Measurements from ENCODE around the gene CDC23. TPM values are rescaled to one million over a fixed set of nuclear protein-coding genes. Genes with fewer than 3 reads are reported as not detected.
"Not testable (repeated sequence)": the region's sequence is repeated elsewhere in the genome, so short reads cannot be mapped to it uniquely, and the experiment has no call there.

CDC23 gene, protein sequence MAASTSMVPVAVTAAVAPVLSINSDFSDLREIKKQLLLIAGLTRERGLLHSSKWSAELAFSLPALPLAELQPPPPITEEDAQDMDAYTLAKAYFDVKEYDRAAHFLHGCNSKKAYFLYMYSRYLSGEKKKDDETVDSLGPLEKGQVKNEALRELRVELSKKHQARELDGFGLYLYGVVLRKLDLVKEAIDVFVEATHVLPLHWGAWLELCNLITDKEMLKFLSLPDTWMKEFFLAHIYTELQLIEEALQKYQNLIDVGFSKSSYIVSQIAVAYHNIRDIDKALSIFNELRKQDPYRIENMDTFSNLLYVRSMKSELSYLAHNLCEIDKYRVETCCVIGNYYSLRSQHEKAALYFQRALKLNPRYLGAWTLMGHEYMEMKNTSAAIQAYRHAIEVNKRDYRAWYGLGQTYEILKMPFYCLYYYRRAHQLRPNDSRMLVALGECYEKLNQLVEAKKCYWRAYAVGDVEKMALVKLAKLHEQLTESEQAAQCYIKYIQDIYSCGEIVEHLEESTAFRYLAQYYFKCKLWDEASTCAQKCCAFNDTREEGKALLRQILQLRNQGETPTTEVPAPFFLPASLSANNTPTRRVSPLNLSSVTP
- total RNA-seq = 19.3 TPM
- long read RNA-seq, transcript CDC23-202 (16 exons, 3,155 nt) = major isoform, 32 of 35 reads
- long read RNA-seq, partial matches to known transcripts = 2 of 35 reads
- long read RNA-seq, other reads (novel, unspliced or antisense) = 1 of 35 reads

DNA sequence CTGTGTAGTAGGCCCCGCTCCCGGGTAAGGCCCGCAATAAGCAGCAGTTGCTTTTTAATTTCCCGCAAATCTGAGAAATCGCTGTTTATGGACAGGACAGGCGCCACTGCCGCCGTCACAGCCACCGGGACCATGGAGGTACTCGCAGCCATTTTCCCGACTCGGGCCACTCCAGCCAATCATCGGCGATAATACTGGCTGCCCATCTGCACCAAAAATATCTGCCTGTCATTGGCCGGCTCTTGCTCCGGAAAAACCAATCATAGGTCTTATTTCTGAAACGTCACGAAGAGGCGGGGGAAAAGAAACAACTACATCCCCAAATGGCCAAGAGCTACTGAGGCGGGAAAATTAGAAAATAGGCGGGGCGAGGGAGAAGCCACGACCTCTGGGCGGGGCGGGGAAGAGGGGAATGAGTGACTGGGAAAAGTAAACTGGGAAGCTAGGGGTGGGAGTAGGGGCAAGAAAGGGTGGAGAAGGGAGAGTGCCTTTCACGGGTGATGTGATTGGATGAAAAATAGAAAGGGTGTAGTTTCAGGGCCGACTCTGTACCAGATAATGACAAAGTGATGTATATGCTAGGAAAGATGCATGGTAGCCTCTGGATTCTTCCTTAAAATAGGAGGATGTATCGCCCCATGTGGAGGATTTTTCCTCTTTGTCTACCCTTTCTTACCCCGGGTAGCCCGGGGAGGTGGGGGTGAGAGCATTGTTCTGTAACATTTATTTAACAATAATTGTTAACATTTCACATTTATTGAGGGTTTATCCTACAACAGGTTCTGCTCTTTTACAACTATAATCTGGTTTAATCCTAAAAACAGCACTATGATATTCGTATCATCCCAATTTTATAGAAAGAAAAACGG, at the start of gene CDC23:
TSS of gene CDC23 (minus strand) at position 163 of the 869 bp plus-strand sequence. CDS start at position 152, 11 bp downstream.
- peaks cover 4% of the 10 kb centered on the region for H3K36me3 ChIP-seq
- intact Hi-C loops (cut with DNase I) = no loop called here
- DNase-seq (peak; percentile 91), ATAC-seq (peak; percentile 99)
- H3K4me3 ChIP-seq = peak within 1 kb of the TSS; percentile 90
- no peaks in the 10 kb centered on the region for H3K27me3 ChIP-seq
- TF ChIP-seq CTCF (IDR thresholded peaks at IDR 0.05) = no peak
- no peaks in the 10 kb centered on the region for H3K9me3 ChIP-seq
- H3K4me1 ChIP-seq = peaks cover 16% of the 10 kb centered on the region
- peak within 1 kb of the TSS; percentile 84 for H3K27ac ChIP-seq

GRCh38 chr5:138258704-138259292, 45.7 kb upstream of the CDC23 start:
- H3K9me3 ChIP-seq = no peaks in the 10 kb centered on the region
- no peaks in the 10 kb centered on the region for H3K4me1 ChIP-seq
- TF ChIP-seq CTCF (IDR thresholded peaks at IDR 0.05) = no peak
- H3K27me3 ChIP-seq = no peaks in the 10 kb centered on the region
- H3K27ac ChIP-seq = no peak overlapping the region
- ATAC-seq = no peak
- no peak overlapping the region for H3K4me3 ChIP-seq
- no peak for DNase-seq
- intact Hi-C loops (cut with DNase I) = no loop called here
- no peaks in the 10 kb centered on the region for H3K36me3 ChIP-seq

DNA sequence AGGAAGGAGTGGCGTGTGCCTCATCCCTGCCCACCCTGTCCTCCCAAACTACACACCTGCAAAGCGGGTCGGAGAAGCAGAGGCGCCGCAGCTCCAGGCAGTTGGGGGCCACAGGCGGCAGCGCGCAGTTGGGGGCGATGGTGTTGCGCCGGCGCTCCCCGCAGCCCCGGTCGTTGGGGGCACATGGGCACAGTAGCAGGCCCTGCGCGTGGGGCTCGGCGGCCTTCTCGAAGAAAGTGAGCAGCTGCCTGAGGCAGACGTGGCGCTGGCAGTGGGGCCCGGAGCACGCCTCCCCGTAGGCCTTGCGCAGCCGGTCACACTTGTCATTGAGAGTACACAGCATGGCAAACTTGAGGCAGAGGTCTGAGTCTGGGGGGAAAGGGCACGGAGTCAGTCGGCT, 44.5 kb upstream of the CDC23 start:
- no peaks in the 10 kb centered on the region for H3K36me3 ChIP-seq
- intact Hi-C loops (cut with DNase I) = no loop called here
- TF ChIP-seq CTCF (IDR thresholded peaks at IDR 0.05) = no peak
- no peaks in the 10 kb centered on the region for H3K27me3 ChIP-seq
- no peaks in the 10 kb centered on the region for H3K4me1 ChIP-seq
- H3K4me3 ChIP-seq = no peak overlapping the region
- DNase-seq (no peak), ATAC-seq (no peak)
- H3K9me3 ChIP-seq = no peaks in the 10 kb centered on the region
- no peak overlapping the region for H3K27ac ChIP-seq

GRCh38 chr5:138252944-138253343, 39.8 kb upstream of the CDC23 start:
- intact Hi-C loops (cut with DNase I) = no loop called here
- H3K4me3 ChIP-seq = no peak overlapping the region
- DNase-seq (no peak), ATAC-seq (peak; percentile 15)
- no peak overlapping the region for H3K27ac ChIP-seq
- TF ChIP-seq CTCF (IDR thresholded peaks at IDR 0.05) = no peak
- no peaks in the 10 kb centered on the region for H3K36me3 ChIP-seq
- no peaks in the 10 kb centered on the region for H3K9me3 ChIP-seq
- no peaks in the 10 kb centered on the region for H3K27me3 ChIP-seq
- no peaks in the 10 kb centered on the region for H3K4me1 ChIP-seq

DNA sequence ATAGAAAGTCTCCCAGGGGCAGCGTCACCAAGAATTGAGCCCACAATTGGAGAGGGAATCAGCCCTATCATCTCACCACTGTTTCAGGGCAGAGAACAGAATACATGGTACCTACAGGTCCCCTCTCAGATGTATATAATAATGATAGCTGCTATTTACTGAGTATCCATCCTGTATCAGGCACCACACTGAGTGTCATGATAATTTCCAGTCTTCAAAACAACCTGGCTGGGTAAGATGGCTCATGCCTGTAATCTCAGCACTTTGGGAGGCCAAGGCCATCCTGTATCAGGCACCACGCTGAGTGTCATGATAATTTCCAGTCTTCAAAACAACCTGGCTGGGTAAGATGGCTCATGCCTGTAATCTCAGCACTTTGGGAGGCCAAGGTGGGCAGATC, 34.7 kb upstream of the CDC23 start:
- intact Hi-C loops (cut with DNase I); ATAC-seq; H3K36me3 ChIP-seq; H3K4me3 ChIP-seq; H3K27ac ChIP-seq; H3K27me3 ChIP-seq; DNase-seq; H3K4me1 ChIP-seq; H3K9me3 ChIP-seq: not testable (repeated sequence)
